GM12878 (cell line): ENCODE data around the gene GPR119. TPM values are rescaled to one million over a fixed set of nuclear protein-coding genes. Genes with fewer than 3 reads are reported as not detected.

Experiments
- EGR1 ChIP-seq, 2 experiments: IDR thresholded peaks; 1 replicate in 1 of 2; 2 replicates in 1 of 2; pipeline ENCODE4 v1.6.1; 2011 to 2012; ENCODE audit warnings: low read depth in 2 of 2, low read length in 2 of 2, borderline replicate concordance in 1 of 2, mild to moderate bottlenecking in 1 of 2, moderate library complexity in 1 of 2
- ESRRA ChIP-seq: IDR thresholded peaks from 2 replicates; pipeline ENCODE4 v1.6.1; 2012; ENCODE audit warnings: mild to moderate bottlenecking, low read length, improper control_type of control experiment
- HDAC6 ChIP-seq: fragments of 200-600 bp; sonication (generic); IDR thresholded peaks from one replicate; pipeline ENCODE4 v1.8.0; 2017; ENCODE audit warnings: antibody characterized with exemption; ENCODE audit not compliant: unreplicated experiment
- RFX5 ChIP-seq: IDR thresholded peaks from 2 replicates; pipeline ENCODE4 v1.6.1; 2011; ENCODE audit warnings: low read depth, low read length, improper control_type of control experiment
- TARDBP ChIP-seq: IDR thresholded peaks from 2 replicates; pipeline ENCODE4 v1.6.1; 2016; ENCODE audit warnings: borderline replicate concordance
- ZNF207 ChIP-seq: fragments of 450-650 bp; IDR thresholded peaks from 2 replicates; pipeline ENCODE4 v1.6.1; 2014; ENCODE audit warnings: antibody characterized with exemption, mild to moderate bottlenecking, borderline replicate concordance
- polyA plus RNA-seq, 11 experiments: library from polyadenylated mRNA; depleted of rRNA in 4 of 11; unstranded in 6 of 11; stranded (reverse) in 5 of 11; fragments of >200 nt; fragmentation: Nextera tagmentation in 4 of 11; fragmentation: Illumina TruSeq in 1 of 11; extraction: Ambion mirVana in 4 of 11; extraction: Trizol in 1 of 11; gene quantifications; 1 replicate in 1 of 11; 2 replicates in 10 of 11; pipeline versions ENCODE4 v1.2.1 to v1.2.3, GENCODE V29; 2011 to 2016; ENCODE audit warnings: inconsistent platforms in 2 of 11, missing spikeins in 2 of 11, low read depth in 1 of 11
- total RNA-seq, 4 experiments: library from RNA; depleted of rRNA in 3 of 4; stranded (reverse); fragments of >200 nt in 3 of 4; fragmentation: Illumina TruSeq in 1 of 4; extraction: Trizol in 1 of 4; gene quantifications; 2 replicates each; pipeline versions ENCODE4 v1.2.1 to v1.2.3, GENCODE V29; 2013 to 2021
- TF ChIP-seq, protein P1 (sequence below): fragments of 450-650 bp; formaldehyde crosslinking; IDR thresholded peaks from 2 replicates; pipeline ENCODE4 v1.4.0; 2022; ENCODE audit warnings: mild to moderate bottlenecking, moderate library complexity
- TF ChIP-seq, protein P2 (sequence below): fragments of 450-650 bp; IDR thresholded peaks from 2 replicates; pipeline ENCODE4 v1.6.1; 2016; ENCODE audit warnings: mild to moderate bottlenecking, moderate library complexity, borderline replicate concordance

GPR119 gene
- total and polyA plus RNA-seq, 10 of the 15 experiments (the other 5 are each of a cell fraction or from before 2014, with no cell fraction given) = not detected

DNA sequence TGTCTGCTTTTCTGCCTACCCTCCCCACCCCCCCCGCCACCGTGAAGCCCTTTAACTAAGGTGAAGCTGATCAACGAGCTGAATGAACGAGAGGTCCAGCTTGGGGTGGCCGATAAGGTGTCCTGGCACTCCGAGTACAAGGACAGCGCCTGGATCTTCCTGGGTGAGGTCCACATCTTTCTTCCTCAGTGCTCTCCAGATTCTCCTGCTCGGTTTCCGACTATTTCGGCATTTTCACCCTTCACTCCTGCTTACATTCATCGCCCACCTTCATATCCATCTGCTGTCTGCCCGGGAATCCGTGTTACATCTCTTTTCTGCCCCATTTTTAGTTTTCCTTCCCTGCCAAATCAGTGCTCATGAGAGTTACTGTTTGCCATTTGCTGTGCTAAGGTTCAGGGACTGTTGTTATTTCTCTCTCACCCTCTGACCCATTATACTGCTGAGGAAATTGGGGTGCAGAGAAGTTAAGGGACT lies 16.8 kb upstream of the GPR119 start (continued):
- TF ChIP-seq, protein P1, sequence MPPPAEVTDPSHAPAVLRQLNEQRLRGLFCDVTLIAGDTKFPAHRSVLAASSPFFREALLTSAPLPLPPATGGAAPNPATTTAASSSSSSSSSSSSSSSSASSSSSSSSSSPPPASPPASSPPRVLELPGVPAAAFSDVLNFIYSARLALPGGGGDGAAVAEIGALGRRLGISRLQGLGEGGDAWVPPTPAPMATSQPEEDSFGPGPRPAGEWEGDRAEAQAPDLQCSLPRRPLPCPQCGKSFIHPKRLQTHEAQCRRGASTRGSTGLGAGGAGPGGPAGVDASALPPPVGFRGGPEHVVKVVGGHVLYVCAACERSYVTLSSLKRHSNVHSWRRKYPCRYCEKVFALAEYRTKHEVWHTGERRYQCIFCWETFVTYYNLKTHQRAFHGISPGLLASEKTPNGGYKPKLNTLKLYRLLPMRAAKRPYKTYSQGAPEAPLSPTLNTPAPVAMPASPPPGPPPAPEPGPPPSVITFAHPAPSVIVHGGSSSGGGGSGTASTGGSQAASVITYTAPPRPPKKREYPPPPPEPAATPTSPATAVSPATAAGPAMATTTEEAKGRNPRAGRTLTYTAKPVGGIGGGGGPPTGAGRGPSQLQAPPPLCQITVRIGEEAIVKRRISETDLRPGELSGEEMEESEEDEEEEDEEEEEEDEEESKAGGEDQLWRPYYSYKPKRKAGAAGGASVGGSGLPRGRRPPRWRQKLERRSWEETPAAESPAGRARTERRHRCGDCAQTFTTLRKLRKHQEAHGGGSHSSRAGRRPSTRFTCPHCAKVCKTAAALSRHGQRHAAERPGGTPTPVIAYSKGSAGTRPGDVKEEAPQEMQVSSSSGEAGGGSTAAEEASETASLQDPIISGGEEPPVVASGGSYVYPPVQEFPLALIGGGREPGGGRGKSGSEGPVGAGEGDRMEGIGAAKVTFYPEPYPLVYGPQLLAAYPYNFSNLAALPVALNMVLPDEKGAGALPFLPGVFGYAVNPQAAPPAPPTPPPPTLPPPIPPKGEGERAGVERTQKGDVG (CRISPR knock-in tag) = no peak
- TF ChIP-seq ZNF207 (no peak), ESRRA (no peak), TARDBP (no peak), RFX5 (no peak), EGR1 (IDR thresholded peaks at IDR 0.05; ENCODE audit: borderline replicate concordance in 1 of 2, low read depth in 2 of 2, low read length in 2 of 2) (no peak), HDAC6 (no peak)
- TF ChIP-seq, protein P2, sequence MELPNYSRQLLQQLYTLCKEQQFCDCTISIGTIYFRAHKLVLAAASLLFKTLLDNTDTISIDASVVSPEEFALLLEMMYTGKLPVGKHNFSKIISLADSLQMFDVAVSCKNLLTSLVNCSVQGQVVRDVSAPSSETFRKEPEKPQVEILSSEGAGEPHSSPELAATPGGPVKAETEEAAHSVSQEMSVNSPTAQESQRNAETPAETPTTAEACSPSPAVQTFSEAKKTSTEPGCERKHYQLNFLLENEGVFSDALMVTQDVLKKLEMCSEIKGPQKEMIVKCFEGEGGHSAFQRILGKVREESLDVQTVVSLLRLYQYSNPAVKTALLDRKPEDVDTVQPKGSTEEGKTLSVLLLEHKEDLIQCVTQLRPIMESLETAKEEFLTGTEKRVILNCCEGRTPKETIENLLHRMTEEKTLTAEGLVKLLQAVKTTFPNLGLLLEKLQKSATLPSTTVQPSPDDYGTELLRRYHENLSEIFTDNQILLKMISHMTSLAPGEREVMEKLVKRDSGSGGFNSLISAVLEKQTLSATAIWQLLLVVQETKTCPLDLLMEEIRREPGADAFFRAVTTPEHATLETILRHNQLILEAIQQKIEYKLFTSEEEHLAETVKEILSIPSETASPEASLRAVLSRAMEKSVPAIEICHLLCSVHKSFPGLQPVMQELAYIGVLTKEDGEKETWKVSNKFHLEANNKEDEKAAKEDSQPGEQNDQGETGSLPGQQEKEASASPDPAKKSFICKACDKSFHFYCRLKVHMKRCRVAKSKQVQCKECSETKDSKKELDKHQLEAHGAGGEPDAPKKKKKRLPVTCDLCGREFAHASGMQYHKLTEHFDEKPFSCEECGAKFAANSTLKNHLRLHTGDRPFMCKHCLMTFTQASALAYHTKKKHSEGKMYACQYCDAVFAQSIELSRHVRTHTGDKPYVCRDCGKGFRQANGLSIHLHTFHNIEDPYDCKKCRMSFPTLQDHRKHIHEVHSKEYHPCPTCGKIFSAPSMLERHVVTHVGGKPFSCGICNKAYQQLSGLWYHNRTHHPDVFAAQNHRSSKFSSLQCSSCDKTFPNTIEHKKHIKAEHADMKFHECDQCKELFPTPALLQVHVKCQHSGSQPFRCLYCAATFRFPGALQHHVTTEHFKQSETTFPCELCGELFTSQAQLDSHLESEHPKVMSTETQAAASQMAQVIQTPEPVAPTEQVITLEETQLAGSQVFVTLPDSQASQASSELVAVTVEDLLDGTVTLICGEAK = no peak
